Caco-2 (cell line): ENCODE results near the gene CCM2. TPM values are rescaled to one million over a fixed set of nuclear protein-coding genes. Genes with fewer than 3 reads are reported as not detected.

ENCODE experiments used
- BruUV-seq: library from RNA; stranded (reverse); fragments of 400-500 nt; replicated peaks from 2 replicates; lab custom pipeline; 2021; lab: Mats Ljungman, UMichigan
- CTCF ChIA-PET: fragments of 300-600 bp; sonication (Branson Sonifier 250); formaldehyde crosslinking; loops from one replicate; lab custom pipeline; 2022; ENCODE audit warnings: antibody characterized with exemption; lab: Charles Lee
- POLR2A ChIA-PET: fragments of 300-600 bp; sonication (Branson Sonifier 250); formaldehyde crosslinking; loops from one replicate; lab custom pipeline; 2022; ENCODE audit warnings: antibody characterized with exemption; lab: Charles Lee
- DNase-seq, 2 experiments: peaks; one replicate each; pipeline versions ENCODE4 v3.0.0 to v3.0.0-alpha.2; 2020 to 2022
- H3K27me3 ChIP-seq: replicated peaks from 2 replicates; pipeline ENCODE4 v1.6.0; 2011; ENCODE audit warnings: low read length; ENCODE audit not compliant: control insufficient read depth, insufficient read depth
- H3K36me3 ChIP-seq: 2 replicates; pipeline ENCODE4 v1.5.1; 2011; ENCODE audit warnings: low read length; ENCODE audit not compliant: control insufficient read depth, insufficient read depth
- H3K4me1 ChIP-seq: fragments of 250-450 bp; sonication (Bioruptor Pico); 2 replicates; pipeline ENCODE4 v1.5.1; 2020; ENCODE audit warnings: mild to moderate bottlenecking
- H3K4me3 ChIP-seq: 2 replicates; pipeline ENCODE4 v1.5.1; 2011; ENCODE audit warnings: low read depth, mild to moderate bottlenecking, control low read depth, low read length
- H3K9me3 ChIP-seq: fragments of 250-450 bp; sonication (Bioruptor Pico); 2 replicates; pipeline ENCODE4 v1.5.1; 2020; ENCODE audit warnings: mild to moderate bottlenecking, moderate library complexity
- H3K27ac Mint-ChIP-seq: one replicate; pipeline ENCODE4 v1.8.0; 2022; ENCODE audit warnings: mixed read lengths; ENCODE audit not compliant: unreplicated experiment
- H3K27me3 Mint-ChIP-seq: one replicate; pipeline ENCODE4 v1.8.0; 2022; ENCODE audit warnings: mixed read lengths; ENCODE audit not compliant: insufficient read depth, unreplicated experiment
- H3K36me3 Mint-ChIP-seq: one replicate; pipeline ENCODE4 v1.8.0; 2022; ENCODE audit warnings: mild to moderate bottlenecking, mixed read lengths; ENCODE audit not compliant: insufficient read depth, unreplicated experiment
- H3K4me1 Mint-ChIP-seq: one replicate; pipeline ENCODE4 v1.8.0; 2022; ENCODE audit warnings: low read depth, mixed read lengths; ENCODE audit not compliant: unreplicated experiment
- H3K4me3 Mint-ChIP-seq: one replicate; pipeline ENCODE4 v1.8.0; 2022; ENCODE audit warnings: mild to moderate bottlenecking, moderate library complexity, mixed read lengths; ENCODE audit not compliant: unreplicated experiment
- H3K9me3 Mint-ChIP-seq: one replicate; pipeline ENCODE4 v1.8.0; 2022; ENCODE audit warnings: mixed read lengths; ENCODE audit not compliant: unreplicated experiment
- CTCF ChIP-seq, 2 experiments: fragments of 200-600 bp in 1 of 2; IDR thresholded peaks; 1 replicate in 1 of 2; 2 replicates in 1 of 2; pipeline versions ENCODE4 v1.5.1 to v1.8.0; 2011 to 2022; ENCODE audit warnings: antibody characterized with exemption in 1 of 2, control low read depth in 1 of 2, inconsistent platforms in 1 of 2, low read depth in 1 of 2, low read length in 1 of 2, mild to moderate bottlenecking in 1 of 2, moderate library complexity in 1 of 2; ENCODE audit not compliant: insufficient read depth in 1 of 2, severe bottlenecking in 1 of 2, unreplicated experiment in 1 of 2
- intact Hi-C: fragments of 100-400 bp; cut with micrococcal nuclease; formaldehyde crosslinking; loops from one replicate; pipeline ENCODE4 v1.10.0; 2022; ENCODE audit not compliant: unreplicated experiment
- total RNA-seq: library from RNA; stranded (reverse); gene quantifications from 2 replicates; pipeline ENCODE4 v1.2.3, GENCODE V29; 2022

Gene CCM2
- total RNA-seq, 1 experiment from 2014 or later, result 28.2 TPM

GRCh38 chr7:45061806-45062425 lies 61.9 kb downstream of the CCM2 start:
- no peaks in the 10 kb centered on the region for H3K27me3 ChIP-seq
- DNase-seq, result no peak
- no peaks in the 10 kb centered on the region for H3K36me3 ChIP-seq
- ChIA-PET POLR2A (no interaction called here), CTCF (no interaction called here)
- BruUV-seq, result no TSS peak
- no peak overlapping the region for H3K4me3 Mint-ChIP-seq
- no peaks in the 10 kb centered on the region for H3K4me1 ChIP-seq
- no peaks in the 10 kb centered on the region for H3K9me3 ChIP-seq
- no peaks in the 10 kb centered on the region for H3K9me3 Mint-ChIP-seq
- H3K36me3 Mint-ChIP-seq, result peaks cover 10% of the 10 kb centered on the region
- peaks cover 7% of the 10 kb centered on the region for H3K4me1 Mint-ChIP-seq
- intact Hi-C loops, result no loop called here
- H3K4me3 ChIP-seq, result no peak overlapping the region
- no peaks in the 10 kb centered on the region for H3K27me3 Mint-ChIP-seq
- TF ChIP-seq CTCF (IDR thresholded peaks at IDR 0.05; ENCODE audit: insufficient read depth in 1 of 2, low read depth in 1 of 2, low read length in 1 of 2, severe bottlenecking in 1 of 2, unreplicated experiment in 1 of 2), result no peak
- no peak overlapping the region for H3K27ac Mint-ChIP-seq

GRCh38 chr7:45064047-45064725 lies 64.2 kb downstream of the CCM2 start:
- no peaks in the 10 kb centered on the region for H3K9me3 Mint-ChIP-seq

More at GRCh38 chr7:45064047-45064725, 64.2 kb downstream of the CCM2 start:
- no peaks in the 10 kb centered on the region for H3K4me1 Mint-ChIP-seq
- TF ChIP-seq CTCF (IDR thresholded peaks at IDR 0.05; ENCODE audit: insufficient read depth in 1 of 2, low read depth in 1 of 2, low read length in 1 of 2, severe bottlenecking in 1 of 2, unreplicated experiment in 1 of 2), result no peak
- ChIA-PET CTCF (no interaction called here), POLR2A (no interaction called here)
- Histone ChIP-seq H3K9me3 (no peaks in the 10 kb centered on the region), H3K27me3 (no peaks in the 10 kb centered on the region), H3K4me3 (no peak overlapping the region), H3K4me1 (no peaks in the 10 kb centered on the region), H3K36me3 (no peaks in the 10 kb centered on the region; the same call in none of the 2 replicates)
- no peak overlapping the region for H3K27ac Mint-ChIP-seq
- intact Hi-C loops, result no loop called here
- H3K27me3 Mint-ChIP-seq, result no peaks in the 10 kb centered on the region
- no TSS peak for BruUV-seq
- no peak for DNase-seq
- no peak overlapping the region for H3K4me3 Mint-ChIP-seq
- H3K36me3 Mint-ChIP-seq, result peaks cover 16% of the 10 kb centered on the region
